Hepatocyte (in vitro differentiated cells): Measurements from ENCODE around the gene ZMPSTE24.

ENCODE experiments used
- CTCF ChIP-seq: fragments of 200-600 bp; sonication (generic); IDR thresholded peaks from 2 replicates; pipeline ENCODE4 v1.5.1; 2016; ENCODE audit warnings: antibody characterized with exemption, mild to moderate bottlenecking; ENCODE audit not compliant: poor library complexity
- EZH2 ChIP-seq: fragments of 200-600 bp; sonication (generic); IDR thresholded peaks from 2 replicates; pipeline ENCODE4 v1.6.1; 2016; ENCODE audit warnings: antibody characterized with exemption, mild to moderate bottlenecking, borderline replicate concordance
- EZH2phosphoT487 ChIP-seq: fragments of 200-600 bp; sonication (generic); IDR thresholded peaks from one replicate; pipeline ENCODE4 v1.6.1; 2018; ENCODE audit warnings: antibody characterized with exemption, mild to moderate bottlenecking, low read depth, moderate library complexity; ENCODE audit not compliant: unreplicated experiment, severe bottlenecking

- TF ChIP-seq EZH2, result no peak
- TF ChIP-seq EZH2phosphoT487, result no peak
- no peak for TF ChIP-seq CTCF
These were observed 47.4 kb upstream of the ZMPSTE24 start for GRCh38 chr1:40210511-40211204.
